KMS-11 (cell line): Measurements from ENCODE around the gene CAPN6.

ENCODE experiments used
- H2AFZ ChIP-seq: fragments of 200-600 bp; sonication (generic); 2 replicates; pipeline ENCODE4 v1.6.1; 2016; ENCODE audit warnings: antibody characterized with exemption, mixed run types, low read depth
- H3K27ac ChIP-seq: fragments of 200-600 bp; sonication (generic); 2 replicates; pipeline ENCODE4 v1.6.1; 2016; ENCODE audit warnings: mild to moderate bottlenecking, mixed run types
- H3K27me3 ChIP-seq: fragments of 200-600 bp; sonication (generic); 2 replicates; pipeline ENCODE4 v1.6.1; 2017; ENCODE audit warnings: mild to moderate bottlenecking, low read depth, mixed run types, moderate library complexity; ENCODE audit not compliant: insufficient read depth
- H3K36me3 ChIP-seq: fragments of 200-600 bp; sonication (generic); 2 replicates; pipeline ENCODE4 v1.6.1; 2017; ENCODE audit warnings: mild to moderate bottlenecking, mixed run types; ENCODE audit not compliant: insufficient read depth
- H3K4me1 ChIP-seq: fragments of 200-600 bp; sonication (generic); 2 replicates; pipeline ENCODE4 v1.6.1; 2016; ENCODE audit warnings: mild to moderate bottlenecking, low read depth, mixed run types; ENCODE audit not compliant: poor library complexity, severe bottlenecking
- H3K4me2 ChIP-seq: fragments of 200-600 bp; sonication (generic); 2 replicates; pipeline ENCODE4 v1.7.0; 2016; ENCODE audit warnings: mild to moderate bottlenecking, mixed run types
- H3K4me3 ChIP-seq: fragments of 200-600 bp; sonication (generic); IDR thresholded peaks from 2 replicates; pipeline ENCODE4 v1.6.1; 2017; ENCODE audit warnings: low read depth, low read length, mixed read lengths; ENCODE audit not compliant: insufficient read depth
- H3K79me2 ChIP-seq: fragments of 200-600 bp; sonication (generic); 2 replicates; pipeline ENCODE4 v1.6.1; 2016; ENCODE audit warnings: low read depth, mixed run types; ENCODE audit not compliant: insufficient read depth
- H3K9ac ChIP-seq: fragments of 200-600 bp; sonication (generic); 2 replicates; pipeline ENCODE4 v1.6.1; 2016; ENCODE audit warnings: mild to moderate bottlenecking, mixed run types
- H4K20me1 ChIP-seq: fragments of 200-600 bp; sonication (generic); 2 replicates; pipeline ENCODE4 v1.6.1; 2016; ENCODE audit warnings: mild to moderate bottlenecking, mixed run types; ENCODE audit not compliant: insufficient read depth
- TF ChIP-seq, protein P1 (sequence below): fragments of 200-600 bp; sonication (generic); conservative IDR thresholded peaks from 2 replicates; pipeline ENCODE4 v1.6.1; 2017; ENCODE audit warnings: low read depth, mild to moderate bottlenecking, antibody characterized with exemption, low read length, moderate library complexity, mixed read lengths

Gene CAPN6, protein sequence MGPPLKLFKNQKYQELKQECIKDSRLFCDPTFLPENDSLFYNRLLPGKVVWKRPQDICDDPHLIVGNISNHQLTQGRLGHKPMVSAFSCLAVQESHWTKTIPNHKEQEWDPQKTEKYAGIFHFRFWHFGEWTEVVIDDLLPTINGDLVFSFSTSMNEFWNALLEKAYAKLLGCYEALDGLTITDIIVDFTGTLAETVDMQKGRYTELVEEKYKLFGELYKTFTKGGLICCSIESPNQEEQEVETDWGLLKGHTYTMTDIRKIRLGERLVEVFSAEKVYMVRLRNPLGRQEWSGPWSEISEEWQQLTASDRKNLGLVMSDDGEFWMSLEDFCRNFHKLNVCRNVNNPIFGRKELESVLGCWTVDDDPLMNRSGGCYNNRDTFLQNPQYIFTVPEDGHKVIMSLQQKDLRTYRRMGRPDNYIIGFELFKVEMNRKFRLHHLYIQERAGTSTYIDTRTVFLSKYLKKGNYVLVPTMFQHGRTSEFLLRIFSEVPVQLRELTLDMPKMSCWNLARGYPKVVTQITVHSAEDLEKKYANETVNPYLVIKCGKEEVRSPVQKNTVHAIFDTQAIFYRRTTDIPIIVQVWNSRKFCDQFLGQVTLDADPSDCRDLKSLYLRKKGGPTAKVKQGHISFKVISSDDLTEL

DNA sequence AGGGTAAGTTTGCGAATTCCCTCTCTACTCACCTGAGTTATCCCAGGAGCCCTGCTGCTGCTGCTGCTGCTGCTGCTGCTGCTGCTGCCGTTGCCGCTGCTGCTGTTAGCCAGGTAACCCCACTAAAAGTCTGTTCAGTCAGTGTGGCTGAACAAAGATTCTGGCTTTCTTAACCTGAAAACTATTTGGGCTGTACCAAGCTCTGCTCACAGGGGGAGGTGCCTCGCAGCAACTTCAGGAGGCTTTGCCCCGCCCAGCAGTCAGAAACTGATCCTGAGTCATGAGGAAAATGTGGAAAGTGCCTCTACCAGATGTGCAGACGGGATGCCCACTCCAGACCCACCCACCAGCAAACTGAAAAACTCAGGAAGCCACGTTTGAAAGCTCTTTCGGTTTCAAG is at the start of gene CAPN6:
TSS of gene CAPN6 (minus strand) at position 145 of the 400 bp plus-strand sequence. CDS start 6,547 bp downstream, outside the sequence.
- TF ChIP-seq, protein P1, sequence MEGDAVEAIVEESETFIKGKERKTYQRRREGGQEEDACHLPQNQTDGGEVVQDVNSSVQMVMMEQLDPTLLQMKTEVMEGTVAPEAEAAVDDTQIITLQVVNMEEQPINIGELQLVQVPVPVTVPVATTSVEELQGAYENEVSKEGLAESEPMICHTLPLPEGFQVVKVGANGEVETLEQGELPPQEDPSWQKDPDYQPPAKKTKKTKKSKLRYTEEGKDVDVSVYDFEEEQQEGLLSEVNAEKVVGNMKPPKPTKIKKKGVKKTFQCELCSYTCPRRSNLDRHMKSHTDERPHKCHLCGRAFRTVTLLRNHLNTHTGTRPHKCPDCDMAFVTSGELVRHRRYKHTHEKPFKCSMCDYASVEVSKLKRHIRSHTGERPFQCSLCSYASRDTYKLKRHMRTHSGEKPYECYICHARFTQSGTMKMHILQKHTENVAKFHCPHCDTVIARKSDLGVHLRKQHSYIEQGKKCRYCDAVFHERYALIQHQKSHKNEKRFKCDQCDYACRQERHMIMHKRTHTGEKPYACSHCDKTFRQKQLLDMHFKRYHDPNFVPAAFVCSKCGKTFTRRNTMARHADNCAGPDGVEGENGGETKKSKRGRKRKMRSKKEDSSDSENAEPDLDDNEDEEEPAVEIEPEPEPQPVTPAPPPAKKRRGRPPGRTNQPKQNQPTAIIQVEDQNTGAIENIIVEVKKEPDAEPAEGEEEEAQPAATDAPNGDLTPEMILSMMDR = no peak
- no peaks in the 10 kb centered on the region for H3K79me2 ChIP-seq
- no peak within 1 kb of the TSS for H2AFZ ChIP-seq
- H3K4me3 ChIP-seq = no peak within 1 kb of the TSS
- no peak within 1 kb of the TSS for H3K9ac ChIP-seq
- H3K4me2 ChIP-seq = no peak within 1 kb of the TSS
- no peak within 1 kb of the TSS for H3K27ac ChIP-seq
- H3K36me3 ChIP-seq = no peaks in the 10 kb centered on the region
- H3K27me3 ChIP-seq = no peaks in the 10 kb centered on the region
- no peaks in the 10 kb centered on the region for H4K20me1 ChIP-seq
- H3K4me1 ChIP-seq = no peaks in the 10 kb centered on the region

DNA sequence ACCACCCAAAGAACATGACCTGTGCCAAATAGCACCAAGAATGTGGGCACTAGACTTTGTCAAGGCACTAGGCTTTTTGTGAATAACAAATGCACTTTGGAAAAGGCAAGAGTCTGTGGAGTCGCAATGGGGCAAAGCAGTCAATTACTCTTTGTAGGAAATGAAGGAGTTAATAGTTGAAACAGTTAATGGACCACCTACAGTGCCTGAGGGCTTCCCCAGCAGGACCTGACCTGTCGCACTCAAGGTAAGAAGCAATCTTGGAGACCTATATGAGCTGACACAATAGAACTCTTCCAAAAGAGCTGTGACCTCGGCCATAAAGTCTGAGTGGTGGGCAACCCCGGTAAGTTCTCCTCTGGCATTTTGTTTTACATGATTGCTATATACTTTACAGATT is 49.2 kb upstream of the CAPN6 start:
- no peaks in the 10 kb centered on the region for H3K79me2 ChIP-seq
- no peaks in the 10 kb centered on the region for H4K20me1 ChIP-seq
- no peak overlapping the region for H2AFZ ChIP-seq
- no peaks in the 10 kb centered on the region for H3K4me1 ChIP-seq
- no peaks in the 10 kb centered on the region for H3K27me3 ChIP-seq
- no peak overlapping the region for H3K4me2 ChIP-seq
- H3K36me3 ChIP-seq = no peaks in the 10 kb centered on the region
- H3K9ac ChIP-seq = no peak overlapping the region
- TF ChIP-seq, protein P1 = no peak
- H3K4me3 ChIP-seq = no peak overlapping the region
- H3K27ac ChIP-seq = no peak overlapping the region

DNA sequence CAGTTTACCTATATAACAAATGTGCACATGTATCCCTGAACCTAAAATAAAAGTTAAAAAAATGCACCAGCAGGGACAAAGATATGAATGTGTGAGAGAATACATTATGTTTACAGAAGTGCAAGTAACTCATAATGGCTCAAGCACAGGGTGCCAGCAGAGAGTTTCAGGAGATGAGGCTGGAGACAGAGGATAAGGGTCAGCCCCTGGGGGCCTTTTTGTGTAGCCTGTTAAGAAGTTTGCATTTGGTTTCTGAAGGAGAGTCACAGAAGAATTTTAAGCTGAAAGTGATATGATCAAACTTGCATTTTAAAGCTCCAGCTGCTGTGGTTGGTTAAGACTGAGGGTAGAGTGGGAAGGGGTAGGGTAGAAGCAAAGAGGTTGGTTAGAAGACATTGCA is 48.6 kb upstream of the CAPN6 start:
- TF ChIP-seq, protein P1 = no peak

DNA sequence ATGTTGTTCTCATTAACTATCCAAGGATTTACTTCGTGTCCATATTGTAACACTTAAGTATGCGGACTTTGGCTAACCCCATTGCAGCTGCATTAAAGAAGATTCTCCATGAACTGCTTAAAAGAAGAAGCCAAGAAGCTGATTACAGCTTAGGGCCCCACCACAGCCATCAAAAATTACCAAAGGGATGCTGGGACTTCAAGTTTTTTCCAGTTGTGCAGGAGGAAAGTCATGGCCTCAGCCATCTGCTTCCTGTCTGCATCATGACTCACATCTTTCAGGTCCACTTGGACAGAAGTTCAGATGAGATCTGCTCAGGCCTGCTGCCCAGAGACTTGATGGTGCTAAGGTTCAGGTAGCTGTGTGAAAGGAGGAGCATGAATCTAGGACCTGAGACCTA is 38.8 kb upstream of the CAPN6 start:
- Histone ChIP-seq H3K9ac (no peak overlapping the region), H3K4me1 (no peaks in the 10 kb centered on the region), H3K4me3 (no peak overlapping the region), H3K27me3 (no peaks in the 10 kb centered on the region), H4K20me1 (no peaks in the 10 kb centered on the region), H3K36me3 (no peaks in the 10 kb centered on the region), H2AFZ (no peak overlapping the region), H3K27ac (no peak overlapping the region), H3K4me2 (no peak overlapping the region), H3K79me2 (no peaks in the 10 kb centered on the region)
- TF ChIP-seq, protein P1 = no peak

More for the DNA sequence above, 48.6 kb upstream of the CAPN6 start:
- Histone ChIP-seq H3K27ac (no peak overlapping the region), H3K4me3 (no peak overlapping the region), H4K20me1 (no peaks in the 10 kb centered on the region), H3K4me2 (no peak overlapping the region), H3K27me3 (no peaks in the 10 kb centered on the region), H3K36me3 (no peaks in the 10 kb centered on the region), H3K79me2 (no peaks in the 10 kb centered on the region), H2AFZ (no peak overlapping the region), H3K9ac (no peak overlapping the region), H3K4me1 (no peaks in the 10 kb centered on the region)
